ENCODE data around the gene USP21.
A peak's percentile ranks its signal among the peaks of the same experiment; 100 is the strongest.

Gene USP21

DNA sequence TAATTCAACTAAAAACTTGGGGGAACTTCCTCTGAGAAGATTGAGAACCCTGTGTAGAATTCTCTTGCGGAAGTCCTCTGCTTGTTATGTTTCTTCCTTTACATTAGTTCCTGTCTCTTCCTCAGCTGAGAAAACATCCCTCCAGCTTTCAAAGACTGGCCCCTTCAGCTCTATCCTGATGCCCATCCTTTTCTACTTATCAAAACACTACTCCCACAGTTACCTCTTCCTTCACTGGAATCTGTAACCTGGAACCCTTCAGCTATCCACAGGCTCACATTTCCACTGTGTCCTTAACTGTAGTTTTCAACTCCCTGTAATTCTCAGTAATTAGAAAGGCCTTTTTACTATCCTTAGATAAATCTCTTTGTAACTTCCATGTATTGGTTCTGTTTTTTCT is 20.9 kb upstream of the USP21 start:
- DNase-seq, result no peak

DNA sequence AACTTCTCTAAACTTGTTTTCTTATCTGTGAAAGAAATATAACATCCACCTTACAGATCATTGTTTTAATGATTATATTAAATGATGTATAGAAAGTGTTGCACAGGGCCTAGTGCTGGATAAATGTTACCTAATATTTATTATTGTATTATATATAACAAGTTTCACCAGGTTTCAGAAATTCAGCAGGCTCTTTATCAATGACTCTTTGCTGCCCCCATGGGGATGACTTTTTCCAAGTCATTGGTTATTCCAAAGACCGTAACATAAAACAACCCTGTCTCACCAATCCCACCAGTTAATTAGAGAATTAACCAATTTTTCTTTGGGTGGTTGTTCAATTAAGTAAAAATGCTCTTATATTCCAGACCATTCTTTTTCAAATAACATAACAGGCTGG is 19.5 kb upstream of the USP21 start:
- DNase-seq, result peak; percentile 46

DNA sequence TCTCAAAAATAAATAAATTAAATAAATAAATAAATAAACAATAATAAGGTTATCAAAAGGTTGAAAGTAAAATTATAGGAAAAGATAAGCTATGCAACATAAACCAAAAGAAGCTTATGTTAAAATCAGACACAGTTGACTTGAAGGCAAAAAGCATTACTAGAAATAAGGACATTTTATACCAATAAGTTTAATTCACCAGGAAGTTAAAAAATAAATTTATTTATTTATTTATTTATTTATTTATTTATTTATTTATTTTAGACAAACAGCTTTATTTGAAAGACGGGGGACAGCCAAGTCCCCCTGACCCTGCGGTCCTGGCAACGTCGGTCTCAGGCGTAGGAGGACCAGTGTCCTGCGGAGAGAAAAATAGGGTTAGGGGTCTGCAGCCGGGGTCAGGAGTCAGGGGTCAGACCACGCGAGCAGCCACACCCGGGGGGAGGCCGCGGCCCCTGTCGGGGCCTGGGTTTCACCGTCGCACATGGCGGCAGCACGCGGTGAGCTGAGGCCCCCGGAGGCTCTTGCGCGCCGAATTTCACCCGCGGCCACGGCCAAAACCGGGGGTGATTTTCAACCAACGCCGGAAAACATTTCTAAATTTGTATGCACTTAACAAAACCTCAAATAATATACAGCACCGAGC is 18.4 kb upstream of the USP21 start:
- no peak for DNase-seq

DNA sequence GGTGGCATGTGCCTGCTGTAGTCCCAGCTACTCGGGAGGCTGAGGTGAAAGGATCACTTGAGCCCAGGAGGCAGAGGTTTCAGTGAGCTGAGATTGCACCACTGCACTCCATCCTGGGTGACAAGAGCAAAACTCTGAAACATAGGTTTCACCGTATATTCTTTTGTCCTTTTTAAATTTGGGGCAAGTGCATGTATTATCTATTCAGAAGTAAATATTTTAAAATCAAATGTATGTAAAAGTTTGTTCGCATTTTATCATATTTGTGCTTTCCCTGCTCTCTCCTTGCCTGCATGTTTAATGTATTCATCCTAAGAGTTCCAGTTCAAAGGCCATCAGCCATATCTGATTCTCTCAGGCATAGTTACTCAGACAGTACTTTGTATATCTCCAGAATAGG is 13.5 kb upstream of the USP21 start:
- DNase-seq, result no peak

DNA sequence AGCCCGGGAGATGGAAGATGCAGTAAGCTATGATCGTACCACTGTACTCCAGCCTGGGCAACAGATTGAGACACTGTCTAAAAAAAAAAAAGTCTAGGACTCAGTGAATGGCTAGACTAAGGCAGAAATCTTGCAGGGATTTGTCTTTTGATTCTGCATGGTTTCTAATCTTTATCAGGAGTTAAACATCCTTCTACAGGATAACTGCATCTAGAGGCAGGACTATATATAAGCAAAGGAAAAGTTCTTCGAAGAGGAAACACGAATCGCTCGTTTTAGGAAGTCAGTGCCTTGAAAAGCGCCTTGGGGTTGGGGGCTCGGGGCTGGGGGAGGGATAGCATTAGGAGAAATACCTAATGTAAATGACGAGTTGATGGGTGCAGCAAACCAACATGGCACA is 6.1 kb upstream of the USP21 start:
- no peak for DNase-seq

DNA sequence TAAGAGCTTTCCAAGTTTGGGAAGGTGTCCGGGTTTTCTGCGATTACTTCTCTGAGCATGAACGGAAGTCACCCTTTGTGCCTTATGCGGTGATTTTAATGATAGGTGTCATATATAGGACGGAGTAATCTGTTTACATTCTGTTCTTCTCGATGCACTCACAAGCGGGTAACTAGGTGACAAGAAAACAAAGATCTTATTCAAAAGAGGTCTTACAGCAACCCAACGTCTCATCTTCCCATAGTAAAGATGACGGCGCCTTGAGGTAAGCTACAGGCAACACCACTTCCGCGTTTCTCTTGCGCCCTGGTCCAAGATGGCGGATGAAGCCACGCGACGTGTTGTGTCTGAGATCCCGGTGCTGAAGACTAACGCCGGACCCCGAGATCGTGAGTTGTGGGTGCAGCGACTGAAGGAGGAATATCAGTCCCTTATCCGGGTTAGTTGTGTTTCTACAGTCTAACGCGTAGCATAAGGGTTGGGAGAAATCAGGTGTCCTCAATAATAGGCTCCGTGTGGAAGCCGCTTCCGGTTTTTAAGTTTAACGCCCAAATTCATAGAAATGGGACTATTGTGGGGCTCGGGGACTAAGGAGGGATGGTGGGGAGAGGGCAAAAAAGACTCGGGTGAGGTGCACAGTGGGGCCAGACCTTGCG is 5.5 kb upstream of the USP21 start, which contains the start of gene UFC1:
UFC1 (plus strand) TSS at position 297 of the 656 bp plus-strand sequence; CDS start at position 317, 20 bp downstream.
- DNase-seq, result peak; percentile 84

DNA sequence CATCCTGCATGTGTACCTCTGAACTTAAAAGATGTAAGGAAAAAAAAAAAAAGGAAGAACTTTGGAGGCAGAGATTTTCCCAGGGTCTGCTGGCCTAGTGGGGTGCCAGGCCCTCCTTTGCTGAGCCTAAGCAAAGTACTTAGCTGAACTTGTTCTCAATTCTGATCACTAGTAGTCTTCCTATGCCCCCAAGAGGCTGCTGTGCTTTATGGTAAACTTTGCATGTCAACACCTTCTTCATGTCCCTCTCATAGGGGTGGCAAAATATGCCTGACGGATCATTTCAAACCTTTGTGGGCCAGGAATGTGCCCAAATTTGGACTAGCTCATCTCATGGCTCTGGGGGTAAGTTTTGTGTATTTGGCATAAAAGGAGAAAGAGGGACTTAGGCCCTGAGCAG is 1.4 kb upstream of the USP21 start:
- no peak for DNase-seq

DNA sequence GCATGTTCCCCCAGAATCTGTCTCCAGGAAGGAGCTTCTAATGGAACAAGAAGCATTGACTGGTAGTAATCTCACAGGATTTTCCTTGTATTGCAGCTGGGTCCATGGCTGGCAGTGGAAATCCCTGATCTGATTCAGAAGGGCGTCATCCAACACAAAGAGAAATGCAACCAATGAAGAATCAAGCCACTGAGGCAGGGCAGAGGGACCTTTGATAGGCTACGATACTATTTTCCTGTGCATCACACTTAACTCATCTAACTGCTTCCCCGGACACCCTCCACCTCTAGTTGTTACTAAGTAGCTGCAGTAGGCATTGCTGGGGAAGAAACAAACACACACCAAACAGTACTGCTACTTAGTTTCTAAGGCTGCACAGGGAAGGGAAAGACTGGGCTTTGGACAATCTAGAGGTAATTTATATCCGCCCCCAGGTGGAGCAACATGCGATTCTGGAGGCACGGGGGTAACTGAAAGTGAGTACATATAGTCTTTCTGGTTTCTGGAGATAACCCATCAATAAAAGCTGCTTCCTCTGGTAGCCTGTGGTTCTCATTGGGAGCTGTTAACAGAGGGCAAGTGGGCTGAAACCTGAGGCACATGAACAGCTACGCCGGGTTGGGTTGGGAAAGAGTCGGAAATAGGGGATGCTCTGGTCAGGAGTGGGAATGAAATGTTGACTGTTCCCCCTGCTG is 837 bp upstream of the USP21 start:
- no peak for DNase-seq

DNA sequence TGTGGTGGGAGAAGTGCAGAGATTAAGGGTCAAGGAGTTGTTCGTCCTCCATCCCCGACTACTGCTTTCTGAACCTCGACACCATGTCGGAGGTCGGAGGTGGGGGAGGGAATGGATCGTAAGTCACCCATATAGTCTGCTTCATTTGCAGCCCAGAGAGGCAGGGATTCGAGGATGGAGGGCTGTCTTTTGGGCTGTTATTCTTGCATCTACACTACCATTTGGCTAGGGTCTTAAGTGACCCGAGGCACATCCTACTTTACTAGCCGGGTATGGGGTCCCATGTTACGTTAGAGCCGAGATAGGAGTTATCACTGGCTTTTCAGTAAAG is 578 bp downstream of the USP21 start:
- no peak for DNase-seq

DNA sequence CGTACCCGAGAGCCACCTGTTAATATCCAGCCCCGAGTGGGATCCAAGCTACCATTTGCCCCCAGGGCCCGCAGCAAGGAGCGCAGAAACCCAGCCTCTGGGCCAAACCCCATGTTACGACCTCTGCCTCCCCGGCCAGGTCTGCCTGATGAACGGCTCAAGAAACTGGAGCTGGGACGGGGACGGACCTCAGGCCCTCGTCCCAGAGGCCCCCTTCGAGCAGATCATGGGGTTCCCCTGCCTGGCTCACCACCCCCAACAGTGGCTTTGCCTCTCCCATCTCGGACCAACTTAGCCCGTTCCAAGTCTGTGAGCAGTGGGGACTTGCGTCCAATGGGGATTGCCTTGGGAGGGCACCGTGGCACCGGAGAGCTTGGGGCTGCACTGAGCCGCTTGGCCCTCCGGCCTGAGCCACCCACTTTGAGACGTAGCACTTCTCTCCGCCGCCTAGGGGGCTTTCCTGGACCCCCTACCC is 1.4 kb downstream of the USP21 start:
- no peak for DNase-seq

DNA sequence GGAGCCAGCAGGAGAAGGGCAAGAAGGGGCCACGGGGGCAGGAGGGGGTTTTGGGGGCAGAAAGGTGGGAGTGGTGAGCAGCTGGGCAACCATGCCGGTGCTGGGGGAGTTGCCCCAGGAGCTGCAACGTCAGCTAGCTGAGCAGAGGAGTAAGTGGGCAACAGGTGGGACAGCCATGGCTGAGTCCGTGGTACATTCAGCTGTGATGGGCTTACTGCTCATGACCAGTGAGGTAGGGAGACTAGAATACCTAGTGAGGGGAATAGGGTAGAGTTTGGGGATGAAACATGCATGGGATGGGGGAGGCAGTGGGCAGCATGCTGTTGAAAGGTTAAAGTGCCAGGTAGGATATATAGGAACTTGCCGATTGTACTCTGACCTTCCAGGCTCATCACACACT is 2.4 kb downstream of the USP21 start:
- DNase-seq, result no peak

DNA sequence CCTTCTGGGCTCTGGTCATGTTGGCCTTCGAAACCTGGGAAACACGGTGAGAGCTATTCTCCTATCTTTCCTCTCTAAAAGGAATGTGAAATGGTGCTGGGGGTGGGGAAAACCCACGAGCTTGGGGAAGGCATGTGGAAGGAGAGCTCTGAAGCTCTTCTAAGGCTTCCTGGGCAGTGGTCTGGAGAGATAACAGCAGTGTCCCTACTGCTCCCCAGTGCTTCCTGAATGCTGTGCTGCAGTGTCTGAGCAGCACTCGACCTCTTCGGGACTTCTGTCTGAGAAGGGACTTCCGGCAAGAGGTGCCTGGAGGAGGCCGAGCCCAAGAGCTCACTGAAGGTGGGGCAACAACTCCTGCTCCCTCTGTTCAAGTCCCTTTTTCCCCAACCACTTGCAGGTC is 2.8 kb downstream of the USP21 start:
- DNase-seq, result no peak

DNA sequence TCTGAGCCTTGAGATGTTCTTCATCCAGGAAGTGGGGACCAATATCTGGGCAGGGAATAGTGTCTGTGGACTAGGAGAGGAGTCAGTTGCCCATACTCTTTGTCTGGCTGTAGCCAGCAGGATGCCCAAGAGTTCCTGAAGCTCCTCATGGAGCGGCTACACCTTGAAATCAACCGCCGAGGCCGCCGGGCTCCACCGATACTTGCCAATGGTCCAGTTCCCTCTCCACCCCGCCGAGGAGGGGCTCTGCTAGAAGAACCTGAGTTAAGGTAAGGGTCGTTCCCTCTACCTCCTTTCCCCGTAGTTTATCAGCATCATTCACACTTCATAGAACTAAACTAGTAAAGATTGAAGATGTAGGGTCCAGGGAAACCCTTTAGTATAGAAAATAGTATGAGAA is 3.5 kb downstream of the USP21 start:
- DNase-seq, result no peak

DNA sequence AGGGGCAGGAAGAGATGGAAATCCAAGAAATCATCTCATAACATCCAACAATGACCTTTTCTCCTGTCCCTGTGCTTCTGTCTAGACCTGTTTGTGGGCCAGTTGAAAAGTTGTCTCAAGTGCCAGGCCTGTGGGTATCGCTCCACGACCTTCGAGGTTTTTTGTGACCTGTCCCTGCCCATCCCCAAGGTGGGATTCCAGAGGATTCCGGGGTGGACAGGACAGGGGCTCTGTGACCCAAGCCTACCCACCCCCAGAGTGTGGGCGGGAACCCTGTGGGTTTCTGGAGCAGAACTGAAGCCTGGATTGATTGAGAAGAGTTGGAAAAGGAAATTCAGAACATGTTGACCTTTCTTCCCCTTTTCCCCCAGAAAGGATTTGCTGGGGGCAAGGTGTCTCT is 4.5 kb downstream of the USP21 start:
- DNase-seq, result no peak

DNA sequence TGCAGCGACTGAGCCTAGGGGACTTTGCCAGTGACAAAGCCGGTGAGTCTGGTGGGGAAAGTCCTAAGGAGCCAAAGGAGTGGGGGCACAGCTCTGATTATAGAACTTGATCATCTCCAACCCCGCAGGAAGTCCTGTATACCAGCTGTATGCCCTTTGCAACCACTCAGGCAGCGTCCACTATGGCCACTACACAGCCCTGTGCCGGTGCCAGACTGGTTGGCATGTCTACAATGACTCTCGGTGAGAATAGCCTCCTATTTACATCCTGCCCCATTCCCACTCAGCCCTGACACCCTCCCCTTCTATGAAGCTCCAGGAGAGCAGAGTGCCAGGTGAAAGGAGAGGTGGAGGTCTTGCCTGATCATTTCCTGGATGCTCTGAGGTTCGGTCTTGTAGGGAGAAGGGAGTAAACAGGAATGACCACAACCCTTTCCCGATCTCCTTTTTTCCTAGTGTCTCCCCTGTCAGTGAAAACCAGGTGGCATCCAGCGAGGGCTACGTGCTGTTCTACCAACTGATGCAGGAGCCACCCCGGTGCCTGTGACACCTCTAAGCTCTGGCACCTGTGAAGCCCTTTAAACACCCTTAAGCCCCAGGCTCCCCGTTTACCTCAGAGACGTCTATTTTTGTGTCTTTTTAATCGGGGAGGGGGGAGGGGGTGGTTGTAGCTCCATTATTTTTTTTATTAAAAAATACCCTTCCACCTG is 5.8 kb downstream of the USP21 start:
- DNase-seq, result no peak

DNA sequence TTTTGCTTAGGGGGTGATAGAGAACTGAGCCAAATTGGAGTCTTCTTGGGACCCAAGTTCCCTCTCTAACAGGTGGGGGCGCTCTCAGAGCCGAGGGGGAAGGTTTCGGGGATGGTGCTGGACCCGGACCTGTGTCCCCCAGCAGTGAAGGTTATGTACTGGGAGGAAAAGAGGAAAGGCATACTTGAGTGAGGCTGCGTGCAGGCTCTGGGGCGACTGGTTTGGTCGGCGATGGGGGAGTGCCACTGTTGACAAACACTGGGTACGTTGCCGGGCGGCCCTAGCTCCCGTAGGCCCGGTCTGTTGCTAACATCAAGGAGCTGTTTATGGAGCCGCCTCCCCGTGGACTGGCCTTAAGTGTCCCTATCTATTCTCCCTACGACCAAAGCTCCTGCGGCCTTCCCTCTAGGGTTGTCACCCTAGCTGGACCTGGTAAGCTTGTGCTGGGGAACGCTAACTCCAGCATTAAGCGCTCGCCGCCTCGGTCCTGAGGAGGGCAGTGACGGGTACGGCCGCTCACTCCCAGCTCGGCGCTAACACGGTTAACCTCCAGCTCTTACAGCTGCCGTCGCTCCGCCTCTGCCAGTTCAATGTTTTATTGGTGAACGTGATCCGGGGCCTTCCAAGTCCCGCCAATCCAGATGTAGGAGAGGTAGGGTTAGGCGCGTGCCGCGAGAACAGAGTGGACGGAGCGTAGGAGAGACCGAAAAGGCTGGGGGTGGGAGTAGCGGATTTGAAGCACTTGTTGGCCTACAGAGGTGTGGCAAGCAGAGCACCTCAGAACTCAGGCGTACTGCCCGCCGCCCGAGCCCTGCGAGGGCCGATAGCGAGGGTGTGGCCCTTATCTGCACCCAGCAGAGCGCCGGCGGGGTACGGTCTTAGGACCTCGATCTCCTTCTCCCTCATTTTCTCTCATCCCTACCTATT is 6.7 kb downstream of the USP21 start, which contains the start of gene PPOX:
PPOX (plus strand) TSS at position 685 of the 927 bp plus-strand sequence. CDS start 422 bp downstream, outside the sequence.
- DNase-seq, result peak; percentile 95

DNA sequence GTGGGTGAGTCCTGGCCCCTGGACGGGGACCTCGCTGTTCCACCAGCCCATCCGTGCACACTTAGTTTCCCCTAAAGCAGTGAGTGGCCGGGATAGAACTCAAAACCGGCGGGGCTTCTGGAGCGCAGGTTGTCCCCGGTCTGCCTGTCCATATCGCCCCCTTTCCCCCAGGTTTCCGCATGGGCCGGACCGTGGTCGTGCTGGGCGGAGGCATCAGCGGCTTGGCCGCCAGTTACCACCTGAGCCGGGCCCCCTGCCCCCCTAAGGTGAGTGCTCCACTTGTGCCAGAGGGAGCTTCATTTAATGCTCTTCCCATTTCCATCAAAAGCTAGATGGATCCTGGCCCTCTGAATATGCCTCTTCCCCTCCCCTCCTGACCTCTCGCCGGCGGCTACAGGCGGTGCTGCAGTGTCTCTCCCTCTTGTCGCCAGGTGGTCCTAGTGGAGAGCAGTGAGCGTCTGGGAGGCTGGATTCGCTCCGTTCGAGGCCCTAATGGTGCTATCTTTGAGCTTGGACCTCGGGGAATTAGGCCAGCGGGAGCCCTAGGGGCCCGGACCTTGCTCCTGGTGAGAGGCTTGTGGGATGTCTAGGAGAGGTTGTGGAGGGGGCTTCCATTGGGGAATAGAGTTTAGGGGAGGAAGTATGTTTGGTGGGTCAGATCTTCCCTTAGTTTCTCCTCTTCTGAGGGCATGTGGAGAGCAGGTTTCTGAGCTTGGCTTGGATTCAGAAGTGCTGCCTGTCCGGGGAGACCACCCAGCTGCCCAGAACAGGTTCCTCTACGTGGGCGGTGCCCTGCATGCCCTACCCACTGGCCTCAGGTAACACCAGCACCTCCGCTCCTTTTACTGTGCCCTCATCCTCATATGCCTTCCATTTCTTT is 7.6 kb downstream of the USP21 start:
- DNase-seq, result peak; percentile 31

DNA sequence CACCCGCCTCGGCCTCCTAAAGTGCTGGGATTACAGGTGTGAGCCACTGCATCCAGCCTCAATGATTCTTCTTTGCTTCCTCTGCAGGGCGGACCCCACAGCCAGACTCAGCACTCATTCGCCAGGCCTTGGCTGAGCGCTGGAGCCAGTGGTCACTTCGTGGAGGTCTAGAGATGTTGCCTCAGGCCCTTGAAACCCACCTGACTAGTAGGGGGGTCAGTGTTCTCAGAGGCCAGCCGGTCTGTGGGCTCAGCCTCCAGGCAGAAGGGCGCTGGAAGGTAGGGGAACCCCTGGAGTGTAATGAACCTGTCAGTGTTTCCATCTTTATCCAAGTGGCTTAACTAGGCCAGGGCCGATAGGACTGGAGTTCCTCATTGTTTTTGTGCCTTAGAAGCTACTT is 9.6 kb downstream of the USP21 start:
- DNase-seq, result no peak

DNA sequence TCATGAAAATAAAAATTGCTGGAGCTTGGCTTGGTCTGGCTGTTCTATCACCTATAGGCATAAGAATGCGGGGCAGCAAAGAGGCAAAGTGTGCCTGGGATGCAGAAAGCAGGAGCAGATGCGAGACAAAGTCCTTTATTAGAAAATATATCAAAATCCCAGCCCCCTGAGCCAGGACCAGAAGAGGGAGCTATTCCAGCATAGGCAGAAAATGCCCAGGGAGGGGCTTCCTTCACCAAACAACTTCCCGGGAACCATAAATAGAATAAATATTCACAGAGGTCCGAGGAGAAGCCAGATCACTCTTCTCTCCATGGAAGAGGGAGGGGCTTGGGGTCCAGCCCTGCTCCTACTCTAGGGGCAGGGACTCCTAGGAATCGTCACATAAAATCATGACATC is 11.9 kb downstream of the USP21 start:
- DNase-seq, result no peak

DNA sequence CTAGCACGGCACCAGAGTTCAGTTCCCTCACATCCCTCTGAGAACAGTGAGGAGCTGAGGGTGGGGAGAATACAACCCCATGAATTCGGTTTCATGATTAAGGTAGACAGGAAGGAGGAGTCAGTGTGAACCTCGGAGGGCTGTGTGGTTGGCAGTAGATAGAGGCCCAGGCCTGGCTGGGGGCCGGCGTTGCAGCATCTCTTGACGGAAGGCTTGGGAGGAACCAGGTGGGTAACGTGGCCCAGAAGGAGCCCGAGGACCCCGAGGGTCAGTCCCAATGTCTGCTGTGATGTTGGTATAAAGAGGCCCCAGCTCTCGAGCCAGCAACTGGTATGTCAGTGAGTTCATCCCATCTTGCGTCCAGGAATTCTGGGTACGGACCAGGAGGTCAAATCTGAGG is 12.4 kb downstream of the USP21 start:
- no peak for DNase-seq

DNA sequence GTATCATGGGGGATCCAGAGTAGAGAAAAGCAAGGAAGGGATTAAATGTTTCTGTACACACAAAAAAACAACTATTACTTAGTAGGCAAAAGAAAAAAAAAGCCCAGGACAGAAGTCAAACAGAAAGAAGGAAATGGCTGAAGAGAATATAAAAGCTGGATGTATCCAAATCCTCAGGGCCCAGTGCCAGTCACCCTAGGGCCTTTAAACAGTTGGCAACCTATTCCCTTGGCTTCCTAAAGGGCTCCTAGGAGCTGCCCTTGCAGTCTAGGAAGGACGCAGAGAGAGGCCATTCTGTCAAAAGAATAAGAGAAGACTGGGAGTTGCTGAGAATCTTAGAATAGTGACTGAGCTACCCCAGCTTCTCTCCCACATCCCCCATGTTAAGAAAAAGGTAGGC is 13.0 kb downstream of the USP21 start:
- no peak for DNase-seq
